Gastroesophageal sphincter (tissue), 4 donors: ENCODE measurements around the gene GALNT9. TPM values are rescaled to one million over a fixed set of nuclear protein-coding genes. Genes with fewer than 3 reads are reported as not detected.
"Not testable (repeated sequence)": the region's sequence is repeated elsewhere in the genome, so short reads cannot be mapped to it uniquely, and the experiment has no call there.

Source experiments
- ATAC-seq: fragments of 150-250 bp; one replicate; pipeline ENCODE4 v1.9.1; 2016; ENCODE audit warnings: mild to moderate bottlenecking, moderate library complexity
- H3K27ac ChIP-seq, 4 donors: fragments of 200-600 bp; sonication (generic) in 3 of 4; 1 replicate in 3 of 4; 2 replicates in 1 of 4; pipeline ENCODE4 v1.5.1; 2016 to 2019
- H3K27me3 ChIP-seq: fragments of 200-600 bp; sonication (generic); one replicate; pipeline ENCODE4 v1.5.1; 2019
- H3K36me3 ChIP-seq, 2 donors: fragments of 200-600 bp; sonication (generic); one replicate each; pipeline ENCODE4 v1.5.1; 2019; ENCODE audit warnings: control low read depth in 1 of 2
- H3K4me1 ChIP-seq, 3 donors: fragments of 200-600 bp; sonication (generic); 1 replicate in 2 of 3; 2 replicates in 1 of 3; pipeline ENCODE4 v1.5.1; 2016 to 2019; ENCODE audit warnings: control low read depth in 2 of 3
- H3K4me3 ChIP-seq, 2 donors: fragments of 200-600 bp; sonication (generic); one replicate each; pipeline ENCODE4 v1.5.1; 2019; ENCODE audit warnings: mild to moderate bottlenecking in 1 of 2, moderate library complexity in 1 of 2
- H3K9me3 ChIP-seq, 3 donors: fragments of 200-600 bp; sonication (generic); one replicate each; pipeline ENCODE4 v1.5.1; 2017 to 2019; ENCODE audit warnings: control low read depth in 2 of 3
- EP300 ChIP-seq: sonication (generic); formaldehyde crosslinking; IDR thresholded peaks from one replicate; pipeline ENCODE4 v1.6.1; 2017; ENCODE audit warnings: antibody characterized with exemption, mild to moderate bottlenecking
- POLR2A ChIP-seq, 2 donors: fragments of 450-650 bp; IDR thresholded peaks; one replicate each; pipeline ENCODE4 v1.6.1; 2017; ENCODE audit warnings: antibody characterized with exemption in 2 of 2, mild to moderate bottlenecking in 2 of 2, moderate library complexity in 1 of 2
- POLR2AphosphoS5 ChIP-seq: sonication (generic); formaldehyde crosslinking; IDR thresholded peaks from one replicate; pipeline ENCODE4 v1.6.1; 2017; ENCODE audit warnings: antibody characterized with exemption
- WGBS, 2 donors: methylation state at CpG; one replicate each; pipeline ENCODE4 v1.1.5; 2018; ENCODE audit warnings: low coverage in 1 of 2; 5-methylcytosine and 5-hydroxymethylcytosine counted together
- total RNA-seq, 4 donors: library from RNA; depleted of rRNA; stranded (reverse); fragments of >200 nt; gene quantifications; one replicate each; pipeline ENCODE4 v1.1.0, GENCODE V29; 2016
- TF ChIP-seq, protein P1 (sequence below), 4 experiments: fragments of 200-600 bp in 2 of 4; fragments of 450-650 bp in 2 of 4; sonication (generic) in 1 of 4; IDR thresholded peaks; one replicate each; pipeline ENCODE4 v1.5.1; 2017 to 2019; ENCODE audit warnings: antibody characterized with exemption in 4 of 4, mild to moderate bottlenecking in 2 of 4, moderate library complexity in 2 of 4

The GALNT9 gene
- total RNA-seq, 4 donors from 2014 or later = 2.0 TPM; not detected in 3

DNA sequence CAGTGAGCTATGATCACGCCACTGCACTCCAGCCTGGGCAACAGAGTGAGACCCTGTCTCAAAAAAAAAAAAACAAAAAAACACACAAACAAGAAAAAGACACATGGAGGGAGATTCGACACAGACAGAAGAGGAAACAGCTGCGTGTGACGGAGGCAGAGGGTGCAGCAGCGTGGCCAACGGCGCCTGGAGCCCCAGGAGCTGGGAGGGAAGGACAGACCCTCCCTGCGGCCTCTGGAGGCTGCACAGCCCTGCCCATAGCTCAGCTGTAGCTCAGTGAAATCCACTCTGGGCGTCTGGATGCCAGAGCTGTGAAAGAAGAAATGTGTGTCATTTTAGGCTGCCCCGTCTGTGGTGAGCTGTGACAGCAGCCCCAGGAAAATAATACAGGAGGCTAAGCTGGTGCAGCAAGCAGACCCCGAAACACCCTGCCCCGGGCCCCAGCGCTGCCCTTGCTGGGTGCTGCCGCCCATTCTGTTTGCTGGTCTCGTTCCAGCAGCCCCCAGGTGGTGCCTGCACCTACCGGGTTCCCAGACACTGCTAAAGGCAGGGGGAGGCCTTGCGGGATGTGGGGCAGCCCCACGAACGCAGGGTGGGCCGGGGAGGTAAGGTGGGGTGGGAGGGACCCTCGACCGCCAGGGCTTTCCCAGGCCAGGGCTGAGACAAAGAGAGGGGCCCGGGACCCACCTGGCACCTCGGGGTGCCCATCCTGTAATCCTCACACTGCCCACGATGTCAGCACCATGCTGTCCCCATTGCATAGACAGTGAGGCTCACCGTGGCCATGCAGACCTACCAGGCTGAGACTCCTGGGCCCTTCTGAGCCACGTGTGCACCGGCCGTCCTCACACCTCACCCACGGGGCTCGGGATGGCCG, 21.2 kb downstream of the GALNT9 start:
- WGBS, 2 donors = 43 to 54% methylated on average over 3 to 7 of the region's 32 CpGs
- H3K9me3 ChIP-seq = peaks cover 0 to 37% (median 0%) of the 10 kb centered on the region in 3 donors
- no peak for ATAC-seq
- no peaks in the 10 kb centered on the region for H3K36me3 ChIP-seq
- no peaks in the 10 kb centered on the region for H3K4me1 ChIP-seq
- H3K27ac ChIP-seq = no peak overlapping the region
- no peak overlapping the region for H3K4me3 ChIP-seq
- TF ChIP-seq, protein P1, sequence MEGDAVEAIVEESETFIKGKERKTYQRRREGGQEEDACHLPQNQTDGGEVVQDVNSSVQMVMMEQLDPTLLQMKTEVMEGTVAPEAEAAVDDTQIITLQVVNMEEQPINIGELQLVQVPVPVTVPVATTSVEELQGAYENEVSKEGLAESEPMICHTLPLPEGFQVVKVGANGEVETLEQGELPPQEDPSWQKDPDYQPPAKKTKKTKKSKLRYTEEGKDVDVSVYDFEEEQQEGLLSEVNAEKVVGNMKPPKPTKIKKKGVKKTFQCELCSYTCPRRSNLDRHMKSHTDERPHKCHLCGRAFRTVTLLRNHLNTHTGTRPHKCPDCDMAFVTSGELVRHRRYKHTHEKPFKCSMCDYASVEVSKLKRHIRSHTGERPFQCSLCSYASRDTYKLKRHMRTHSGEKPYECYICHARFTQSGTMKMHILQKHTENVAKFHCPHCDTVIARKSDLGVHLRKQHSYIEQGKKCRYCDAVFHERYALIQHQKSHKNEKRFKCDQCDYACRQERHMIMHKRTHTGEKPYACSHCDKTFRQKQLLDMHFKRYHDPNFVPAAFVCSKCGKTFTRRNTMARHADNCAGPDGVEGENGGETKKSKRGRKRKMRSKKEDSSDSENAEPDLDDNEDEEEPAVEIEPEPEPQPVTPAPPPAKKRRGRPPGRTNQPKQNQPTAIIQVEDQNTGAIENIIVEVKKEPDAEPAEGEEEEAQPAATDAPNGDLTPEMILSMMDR (IDR thresholded peaks at IDR 0.05) = no peak
- TF ChIP-seq POLR2AphosphoS5 = no peak
- TF ChIP-seq POLR2A (IDR thresholded peaks at IDR 0.05) = no peak
- no peak for TF ChIP-seq EP300
- peaks cover 50% of the 10 kb centered on the region for H3K27me3 ChIP-seq

DNA sequence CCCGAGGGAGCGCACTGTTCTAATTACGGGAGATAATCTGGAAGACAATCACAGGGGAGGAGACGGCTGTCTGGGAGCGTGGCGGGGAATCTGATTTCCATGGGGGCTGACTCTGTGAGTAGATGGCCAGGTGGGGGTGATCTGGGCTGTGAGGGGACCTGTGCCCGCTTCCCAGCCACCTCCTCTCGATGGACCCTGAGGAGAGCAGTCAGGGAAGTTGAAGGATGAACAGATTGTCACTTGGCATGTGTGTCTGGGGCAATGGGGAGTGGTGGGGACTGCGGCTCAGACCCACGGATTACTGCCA, 22.6 kb downstream of the GALNT9 start:
- Histone ChIP-seq H3K27me3 (peaks cover 60% of the 10 kb centered on the region), H3K36me3 (no peaks in the 10 kb centered on the region), H3K27ac (no peak overlapping the region), H3K4me3 (no peak overlapping the region), H3K4me1 (no peaks in the 10 kb centered on the region), H3K9me3 (peaks cover 0 to 23% (median 0%) of the 10 kb centered on the region in 3 donors)
- TF ChIP-seq POLR2AphosphoS5 = no peak
- TF ChIP-seq, protein P1 (IDR thresholded peaks at IDR 0.05) = no peak
- TF ChIP-seq EP300 = no peak
- TF ChIP-seq POLR2A (IDR thresholded peaks at IDR 0.05) = no peak
- no peak for ATAC-seq
- WGBS, 2 donors = 56 to 70% methylated on average over 4 to 5 of the region's 10 CpGs

DNA sequence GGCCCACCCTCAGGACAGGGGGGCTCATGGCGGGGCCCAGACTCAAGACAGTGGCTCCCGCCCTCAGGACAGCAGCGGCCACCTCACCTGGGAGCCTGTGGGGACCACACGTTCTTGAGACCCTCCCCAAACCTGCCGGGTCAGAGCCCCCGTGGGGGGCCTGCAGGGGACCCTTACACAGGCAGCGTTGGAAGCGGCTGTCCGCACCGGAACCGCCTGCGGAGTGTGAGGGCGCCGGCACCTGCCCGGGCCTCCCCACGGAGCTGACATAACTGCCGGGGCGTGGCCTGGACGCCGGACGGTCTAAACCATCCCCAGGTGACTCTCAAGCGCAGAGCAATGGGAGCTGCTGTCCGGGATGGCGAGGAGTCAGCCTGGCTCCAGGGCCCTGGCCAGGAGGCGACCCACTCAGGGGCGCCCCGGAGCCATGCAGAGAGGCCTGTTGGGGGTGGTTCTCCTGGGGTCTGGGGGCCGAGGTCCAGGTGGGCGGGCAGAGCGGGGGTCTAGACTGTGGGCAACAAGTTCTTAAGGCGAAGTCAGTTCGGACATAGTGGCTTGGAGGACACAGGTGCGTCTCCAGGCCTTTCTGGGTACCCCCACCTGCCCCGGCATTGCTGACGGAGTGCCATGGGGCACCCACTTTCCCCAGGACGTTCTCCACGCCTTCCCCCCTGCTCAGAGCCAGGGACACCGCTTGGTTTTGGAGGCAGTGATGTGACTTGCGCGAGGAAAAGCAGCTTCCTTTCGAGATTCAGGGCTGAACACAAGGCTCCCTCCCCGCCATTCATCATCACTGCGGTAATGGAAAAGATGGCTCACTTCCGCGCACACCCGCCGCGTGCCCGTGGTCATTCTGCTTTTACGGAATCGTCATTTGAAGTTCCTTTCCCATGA, 23.2 kb downstream of the GALNT9 start:
- WGBS, 2 donors = 75 to 85% methylated on average over 7 to 9 of the region's 51 CpGs
- no peaks in the 10 kb centered on the region for H3K36me3 ChIP-seq
- no peaks in the 10 kb centered on the region for H3K4me1 ChIP-seq
- H3K4me3 ChIP-seq = no peak overlapping the region
- ATAC-seq = no peak
- no peak overlapping the region for H3K27ac ChIP-seq
- H3K9me3 ChIP-seq = peaks cover 0 to 17% (median 0%) of the 10 kb centered on the region in 3 donors
- no peak for TF ChIP-seq EP300
- no peak for TF ChIP-seq POLR2AphosphoS5
- TF ChIP-seq, protein P1 (IDR thresholded peaks at IDR 0.05) = no peak
- TF ChIP-seq POLR2A (IDR thresholded peaks at IDR 0.05) = no peak
- H3K27me3 ChIP-seq = peaks cover 66% of the 10 kb centered on the region

DNA sequence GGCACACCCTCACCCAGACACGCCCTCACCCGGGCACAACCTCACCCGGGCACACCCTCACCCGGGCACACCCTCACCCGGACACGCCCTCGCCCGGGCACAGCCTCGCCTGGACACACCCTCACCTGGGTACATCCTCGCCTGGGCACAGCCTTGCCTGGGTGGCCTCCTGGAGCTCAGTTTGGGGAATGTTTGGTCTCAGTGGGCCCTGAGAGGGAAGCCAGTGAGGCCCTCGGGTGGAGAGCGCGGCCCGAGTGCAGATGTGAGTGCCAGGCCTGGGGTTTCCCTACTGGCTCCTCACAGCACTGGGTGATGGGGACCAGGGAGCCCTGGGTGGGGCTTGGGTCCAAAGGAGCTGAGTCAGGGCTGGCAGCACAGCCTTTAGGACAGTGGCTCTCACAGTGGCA, 23.8 kb downstream of the GALNT9 start:
- Histone ChIP-seq H3K9me3 (peaks cover 0 to 11% (median 0%) of the 10 kb centered on the region in 3 donors), H3K36me3 (no peaks in the 10 kb centered on the region), H3K4me1 (no peaks in the 10 kb centered on the region), H3K27me3 (peaks cover 70% of the 10 kb centered on the region), H3K4me3 (no peak overlapping the region), H3K27ac (no peak overlapping the region)
- TF ChIP-seq POLR2AphosphoS5 (no peak), POLR2A (IDR thresholded peaks at IDR 0.05) (no peak), EP300 (no peak)
- TF ChIP-seq, protein P1 (IDR thresholded peaks at IDR 0.05) = no peak
- no peak for ATAC-seq
- WGBS, 2 donors = 84% methylated on average over 7 of the region's 14 CpGs; no CpG with 5 or more reads in 1 of the 2 donors

DNA sequence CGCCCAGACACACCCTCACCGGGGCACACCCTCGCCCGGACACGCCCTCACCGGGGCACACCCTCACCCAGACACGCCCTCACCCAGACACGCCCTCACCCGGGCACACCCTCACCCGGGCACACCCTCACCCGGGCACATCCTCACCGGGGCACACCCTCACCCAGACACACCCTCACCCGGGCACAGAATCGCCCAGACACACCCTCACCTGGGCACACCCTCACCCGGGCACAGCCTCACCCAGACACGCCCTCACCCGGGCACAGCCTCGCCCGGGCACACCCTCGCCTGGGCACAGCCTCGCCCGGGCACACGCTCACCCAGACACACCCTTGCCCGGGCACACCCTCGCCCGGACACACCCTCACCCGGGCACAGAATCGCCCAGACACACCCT, 24.5 kb downstream of the GALNT9 start:
- H3K9me3 ChIP-seq, H3K27ac ChIP-seq, H3K4me1 ChIP-seq, ATAC-seq, H3K36me3 ChIP-seq, H3K4me3 ChIP-seq: not testable (repeated sequence)
- H3K27me3 ChIP-seq = peaks cover 66% of the 10 kb centered on the region
- no CpG with 5 or more reads among the region's 28 CpGs for WGBS, 2 donors

DNA sequence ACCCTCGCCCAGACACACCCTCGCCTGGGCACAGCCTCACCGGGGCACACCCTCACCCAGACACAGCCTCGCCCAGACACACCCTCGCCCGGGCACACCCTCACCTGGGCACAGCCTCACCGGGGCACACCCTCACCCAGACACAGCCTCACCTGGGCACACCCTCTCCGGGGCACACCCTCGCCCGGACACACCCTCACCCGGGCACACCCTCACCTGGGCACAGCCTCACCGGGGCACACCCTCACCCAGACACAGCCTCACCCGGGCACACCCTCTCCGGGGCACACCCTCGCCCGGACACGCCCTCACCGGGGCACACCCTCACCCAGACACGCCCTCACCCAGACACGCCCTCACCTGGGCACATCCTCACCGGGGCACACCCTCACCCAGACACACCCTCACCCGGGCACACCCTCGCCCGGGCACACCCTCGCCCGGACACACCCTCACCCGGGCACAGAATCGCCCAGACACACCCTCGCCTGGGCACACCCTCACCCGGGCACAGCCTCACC, 25.5 kb downstream of the GALNT9 start:
- H3K4me3 ChIP-seq, H3K36me3 ChIP-seq, H3K9me3 ChIP-seq, H3K4me1 ChIP-seq, ATAC-seq, H3K27ac ChIP-seq: not testable (repeated sequence)
- no CpG with 5 or more reads among the region's 30 CpGs for WGBS, 2 donors
- peaks cover 66% of the 10 kb centered on the region for H3K27me3 ChIP-seq
